SK-N-SH (cell line): ENCODE data around the gene XPR1. TPM values are rescaled to one million over a fixed set of nuclear protein-coding genes. Genes with fewer than 3 reads are reported as not detected.

Experiments used
- CTCF ChIA-PET: fragments of 300-600, 350-600 bp; formaldehyde crosslinking; extraction: SDS; loops from one replicate; lab custom pipeline; 2021; lab: Yijun Ruan, JAX
- POLR2A ChIA-PET: fragments of 350-600 bp; sonication (Branson Sonifier 250); formaldehyde crosslinking; extraction: SDS; loops from one replicate; lab custom pipeline; 2020; ENCODE audit warnings: antibody characterized with exemption, inconsistent platforms; lab: Yijun Ruan, JAX
- DNase-seq: peaks from one replicate; pipeline ENCODE4 v3.0.0; 2012
- H2AFZ ChIP-seq: fragments of 200-600 bp; sonication (generic); 2 replicates; pipeline ENCODE4 v1.8.1; 2016; ENCODE audit warnings: antibody characterized with exemption, mild to moderate bottlenecking, low read depth
- H3F3A ChIP-seq: fragments of 200-600 bp; sonication (generic); replicated peaks from 2 replicates; pipeline ENCODE3; 2016; ENCODE audit warnings: antibody characterized with exemption, mild to moderate bottlenecking; ENCODE audit not compliant: insufficient read depth
- H3K27ac ChIP-seq, 2 experiments: fragments of 200-500 bp in 1 of 2; fragments of 200-600 bp in 1 of 2; sonication (Bioruptor generic) in 1 of 2; sonication (generic), shearing (Covaris generic) in 1 of 2; 2 replicates each; pipeline versions ENCODE4 v1.5.1 to v1.6.1; 2014 to 2016; ENCODE audit warnings: low read depth in 2 of 2, inconsistent platforms in 1 of 2, low read length in 1 of 2, mild to moderate bottlenecking in 1 of 2, mixed read lengths in 1 of 2
- H3K27me3 ChIP-seq: fragments of 200-600 bp; sonication (generic), shearing (Covaris generic); 2 replicates; pipeline ENCODE4 v1.6.1; 2016; ENCODE audit warnings: mixed run types; ENCODE audit not compliant: insufficient read depth
- H3K36me3 ChIP-seq, 2 experiments: fragments of 200-500 bp in 1 of 2; fragments of 200-600 bp in 1 of 2; sonication (Bioruptor generic) in 1 of 2; sonication (generic) in 1 of 2; replicated peaks in 1 of 2; 2 replicates each; pipeline versions ENCODE3 to v1.5.1; 2014 to 2016; ENCODE audit warnings: low read length in 1 of 2, mild to moderate bottlenecking in 1 of 2; ENCODE audit not compliant: insufficient read depth in 2 of 2, control insufficient read depth in 1 of 2
- H3K4me1 ChIP-seq, 2 experiments: fragments of 200-500 bp in 1 of 2; fragments of 200-600 bp in 1 of 2; sonication (Bioruptor generic) in 1 of 2; sonication (generic), shearing (Covaris generic) in 1 of 2; 2 replicates each; pipeline versions ENCODE4 v1.5.1 to v1.6.1; 2014 to 2016; ENCODE audit warnings: low read depth in 1 of 2, low read length in 1 of 2, mixed run types in 1 of 2; ENCODE audit not compliant: insufficient read depth in 2 of 2, control insufficient read depth in 1 of 2
- H3K4me2 ChIP-seq: fragments of 200-600 bp; sonication (generic), shearing (Covaris generic); 2 replicates; pipeline ENCODE4 v1.6.1; 2017; ENCODE audit warnings: mixed run types
- H3K4me3 ChIP-seq, 2 experiments: fragments of 200-500 bp in 1 of 2; fragments of 200-600 bp in 1 of 2; sonication (Bioruptor generic) in 1 of 2; sonication (generic), shearing (Covaris generic) in 1 of 2; 2 replicates each; pipeline versions ENCODE4 v1.5.1 to v1.8.1; 2014 to 2016; ENCODE audit warnings: low read depth in 2 of 2, inconsistent platforms in 1 of 2, low read length in 1 of 2, mild to moderate bottlenecking in 1 of 2, mixed read lengths in 1 of 2, moderate library complexity in 1 of 2
- H3K79me2 ChIP-seq: fragments of 200-600 bp; sonication (generic); 2 replicates; pipeline ENCODE4 v1.8.1; 2017; ENCODE audit warnings: mild to moderate bottlenecking; ENCODE audit not compliant: insufficient read depth
- H3K9ac ChIP-seq: fragments of 200-600 bp; sonication (generic); 2 replicates; pipeline ENCODE4 v1.6.1; 2017; ENCODE audit warnings: mixed run types
- H3K9me2 ChIP-seq: fragments of 200-600 bp; sonication (generic); 2 replicates; pipeline ENCODE4 v1.6.1; 2017; ENCODE audit warnings: mixed run types
- H3K9me3 ChIP-seq: fragments of 200-600 bp; sonication (generic); 2 replicates; pipeline ENCODE4 v1.6.1; 2017; ENCODE audit warnings: mixed run types, mild to moderate bottlenecking, moderate library complexity
- H4K20me1 ChIP-seq: fragments of 200-600 bp; sonication (generic); 2 replicates; pipeline ENCODE4 v1.6.1; 2017; ENCODE audit warnings: mild to moderate bottlenecking, mixed run types; ENCODE audit not compliant: insufficient read depth
- CHD2 ChIP-seq: fragments of 150-350 bp; IDR thresholded peaks from 2 replicates; pipeline ENCODE4 v1.6.1; 2018; ENCODE audit warnings: low read length; ENCODE audit not compliant: partially characterized antibody
- CTCF ChIP-seq: fragments of 200-600 bp; sonication (generic); IDR thresholded peaks from 2 replicates; pipeline ENCODE4 v1.6.1; 2017; ENCODE audit warnings: antibody characterized with exemption, mild to moderate bottlenecking, moderate library complexity
- ELF1 ChIP-seq: IDR thresholded peaks from 2 replicates; pipeline ENCODE4 v1.4.0; 2012
- EP300 ChIP-seq, 2 experiments: IDR thresholded peaks; 2 replicates each; pipeline versions ENCODE4 v1.4.0 to v1.6.1; 2012; ENCODE audit warnings: borderline replicate concordance in 1 of 2, low read depth in 1 of 2, low read length in 1 of 2
- FOSL2 ChIP-seq: IDR thresholded peaks from 2 replicates; pipeline ENCODE4 v1.4.0; 2012; ENCODE audit warnings: low read depth, mild to moderate bottlenecking, moderate library complexity, borderline replicate concordance
- FOXM1 ChIP-seq: IDR thresholded peaks from 2 replicates; pipeline ENCODE4 v1.4.0; 2012; ENCODE audit warnings: low read depth, mild to moderate bottlenecking
- GABPA ChIP-seq: IDR thresholded peaks from 2 replicates; pipeline ENCODE4 v1.4.0; 2012; ENCODE audit warnings: low read depth, mild to moderate bottlenecking
- IRF3 ChIP-seq: fragments of 150-350 bp; IDR thresholded peaks from 2 replicates; pipeline ENCODE4 v1.6.1; 2016; ENCODE audit warnings: mild to moderate bottlenecking, low read depth, low read length
- MEF2A ChIP-seq: IDR thresholded peaks from 2 replicates; pipeline ENCODE4 v1.4.0; 2012; ENCODE audit warnings: low read depth, borderline replicate concordance
- MXI1 ChIP-seq: IDR thresholded peaks from 2 replicates; pipeline ENCODE4 v1.6.1; 2012; ENCODE audit warnings: mild to moderate bottlenecking, low read depth, low read length, improper control_type of control experiment
- POLR2AphosphoS5 ChIP-seq: IDR thresholded peaks from 2 replicates; pipeline ENCODE4 v1.6.1; 2012; ENCODE audit warnings: low read depth, low read length
- RCOR1 ChIP-seq: fragments of 150-350 bp; IDR thresholded peaks from 2 replicates; pipeline ENCODE4 v1.6.1; 2017; ENCODE audit warnings: antibody characterized with exemption, low read length
- REST ChIP-seq: IDR thresholded peaks from 2 replicates; pipeline ENCODE4 v1.6.1; 2012; ENCODE audit warnings: mild to moderate bottlenecking, low read depth, low read length, moderate library complexity
- RXRA ChIP-seq: IDR thresholded peaks from 2 replicates; pipeline ENCODE4 v1.4.0; 2012; ENCODE audit warnings: low read depth, mild to moderate bottlenecking, borderline replicate concordance
- TAF1 ChIP-seq: IDR thresholded peaks from 2 replicates; pipeline ENCODE4 v1.6.1; 2012; ENCODE audit warnings: low read depth, mild to moderate bottlenecking, low read length, moderate library complexity, borderline replicate concordance
- USF1 ChIP-seq: IDR thresholded peaks from 2 replicates; pipeline ENCODE4 v1.4.0; 2012; ENCODE audit warnings: low read depth, borderline replicate concordance
- WGBS: methylation state at CpG from one replicate; pipeline ENCODE4 v1.1.6; 2017; ENCODE audit warnings: low lambda C conversion rate; 5-methylcytosine and 5-hydroxymethylcytosine counted together
- polyA plus RNA-seq, 3 experiments: library from polyadenylated mRNA; depleted of rRNA; stranded (reverse); fragments of >200 nt; gene quantifications; 2 replicates each; pipeline ENCODE4 v1.2.3, GENCODE V29; 2012

XPR1 gene
- polyA plus RNA-seq, 1 of the 3 experiments (the other 2 are of a cell fraction), result 7.9 TPM

- TF ChIP-seq EP300 (IDR thresholded peaks at IDR 0.05; ENCODE audit: borderline replicate concordance in 1 of 2, low read depth in 1 of 2, low read length in 1 of 2) (no peak), RXRA (no peak), CTCF (no peak), REST (no peak), MEF2A (no peak), FOSL2 (no peak), IRF3 (no peak), ELF1 (no peak), POLR2AphosphoS5 (no peak), TAF1 (no peak), RCOR1 (no peak), GABPA (no peak), CHD2 (no peak), MXI1 (no peak), FOXM1 (no peak), USF1 (no peak)
- no peaks in the 10 kb centered on the region for H4K20me1 ChIP-seq
- no peak for DNase-seq
- no peaks in the 10 kb centered on the region for H3K27me3 ChIP-seq
- CTCF ChIA-PET, result interaction anchor here (1.1 to 2.3 kb wide), 2 partner anchors 14 to 31 kb away, joined by 3 to 8 read pairs; no protein-coding TSS in a partner anchor
- peak overlapping the region; percentile 71 for H3K9ac ChIP-seq
- H3K9me2 ChIP-seq, result no peaks in the 10 kb centered on the region
- peak overlapping the region; percentile 41; the same call in 1 of the 2 replicates for H2AFZ ChIP-seq
- POLR2A ChIA-PET, result interaction anchor here (0.8 kb wide), 1 partner anchor 111 kb away, joined by 3 read pairs; the partner anchor contains the start of gene STX6
- H3K36me3 ChIP-seq, result no peaks in the 10 kb centered on the region
- no peaks in the 10 kb centered on the region for H3K9me3 ChIP-seq
- no peaks in the 10 kb centered on the region for H3K4me1 ChIP-seq
- peak overlapping the region; percentile 48 to 51 for H3K4me3 ChIP-seq
- 57% methylated on average over 39 of the region's 71 CpGs for WGBS
- H3F3A ChIP-seq, result no peaks in the 10 kb centered on the region
- no peaks in the 10 kb centered on the region for H3K79me2 ChIP-seq
- no peak overlapping the region for H3K27ac ChIP-seq
- peak overlapping the region; percentile 66 for H3K4me2 ChIP-seq
Observed at GRCh38 chr1:180912211-180912800, 280.5 kb downstream of the XPR1 start.
